Prostate gland (tissue), 2 donors: ENCODE results near the gene VRK3. TPM values are rescaled to one million over a fixed set of nuclear protein-coding genes. Genes with fewer than 3 reads are reported as not detected.

ENCODE experiments used
- DNase-seq: peaks from one replicate; pipeline ENCODE4 v3.0.0-alpha.2; 2019; ENCODE audit warnings: low spot score
- H3K27ac ChIP-seq, 2 donors: fragments of 200-600 bp; sonication (generic); 2 replicates each; pipeline ENCODE4 v1.5.1; 2017 to 2019
- H3K27me3 ChIP-seq: fragments of 200-600 bp; sonication (generic); replicated peaks from 2 replicates; pipeline ENCODE4 v1.5.1; 2019; ENCODE audit not compliant: insufficient read depth
- H3K36me3 ChIP-seq, 2 donors: fragments of 200-600 bp; sonication (generic); 1 replicate in 1 of 2; 2 replicates in 1 of 2; pipeline versions ENCODE4 v1.5.1 to v1.8.1; 2017 to 2019
- H3K4me1 ChIP-seq: fragments of 200-600 bp; sonication (generic); replicated peaks from 2 replicates; pipeline ENCODE4 v1.5.1; 2019
- H3K4me3 ChIP-seq, 2 donors: fragments of 200-600 bp; sonication (generic); 2 replicates each; pipeline ENCODE4 v1.5.1; 2017 to 2019
- H3K9me3 ChIP-seq: fragments of 200-600 bp; sonication (generic); 2 replicates; pipeline ENCODE4 v1.5.1; 2017
- POLR2A ChIP-seq: fragments of 450-650 bp; IDR thresholded peaks from one replicate; pipeline ENCODE4 v1.6.1; 2016; ENCODE audit warnings: antibody characterized with exemption, mild to moderate bottlenecking
- POLR2AphosphoS5 ChIP-seq: sonication (generic); formaldehyde crosslinking; IDR thresholded peaks from one replicate; pipeline ENCODE4 v1.6.1; 2017; ENCODE audit warnings: antibody characterized with exemption
- WGBS: methylation state at CpG from one replicate; pipeline ENCODE4 v1.1.5; 2018; 5-methylcytosine and 5-hydroxymethylcytosine counted together
- intact Hi-C: fragments of 100-400 bp; cut with DNase I; formaldehyde crosslinking; loops from one replicate; pipeline ENCODE4 v1.14.2; 2022
- total RNA-seq, 2 donors: library from RNA; depleted of rRNA; stranded (reverse); fragments of >200 nt; gene quantifications; one replicate each; pipeline ENCODE4 v1.1.0, GENCODE V29; 2016
- TF ChIP-seq, protein P1 (sequence below), 4 experiments: fragments of 200-600 bp in 2 of 4; fragments of 450-650 bp in 2 of 4; sonication (generic) in 2 of 4; IDR thresholded peaks; 1 replicate in 3 of 4; 2 replicates in 1 of 4; pipeline ENCODE4 v1.5.1; 2016 to 2019; ENCODE audit warnings: antibody characterized with exemption in 4 of 4, mild to moderate bottlenecking in 2 of 4, moderate library complexity in 2 of 4

The VRK3 gene
- total RNA-seq, 2 donors from 2014 or later: 47.8 to 76.5 TPM

DNA sequence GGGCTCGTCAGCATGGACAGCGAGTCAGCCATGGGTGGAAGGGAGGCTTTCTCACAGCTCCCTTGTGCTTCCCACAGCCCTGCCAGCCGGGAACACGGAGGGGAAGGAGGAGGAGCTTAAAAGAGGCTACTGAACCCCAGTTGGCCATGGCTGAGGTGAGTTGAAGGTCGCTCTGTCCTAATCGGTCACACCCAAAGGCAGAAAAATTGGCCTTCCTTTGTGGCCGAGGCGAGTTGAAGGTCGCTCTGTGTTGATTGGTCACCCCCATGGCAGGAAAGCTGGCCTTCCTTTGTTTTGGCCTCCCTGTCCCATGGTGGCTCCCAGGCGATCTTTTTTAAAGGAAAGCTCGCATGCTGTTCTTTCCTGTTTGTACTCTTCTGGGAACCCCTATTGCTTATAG is 5.8 kb upstream of the VRK3 start:
- Histone ChIP-seq H3K27ac (no peak overlapping the region), H3K27me3 (no peaks in the 10 kb centered on the region), H3K4me1 (peaks cover 7% of the 10 kb centered on the region), H3K9me3 (no peaks in the 10 kb centered on the region), H3K36me3 (peaks cover 0 to 14% of the 10 kb centered on the region in 2 donors), H3K4me3 (no peak overlapping the region)
- DNase-seq: no peak
- TF ChIP-seq POLR2A: no peak
- TF ChIP-seq POLR2AphosphoS5: no peak
- TF ChIP-seq, protein P1, sequence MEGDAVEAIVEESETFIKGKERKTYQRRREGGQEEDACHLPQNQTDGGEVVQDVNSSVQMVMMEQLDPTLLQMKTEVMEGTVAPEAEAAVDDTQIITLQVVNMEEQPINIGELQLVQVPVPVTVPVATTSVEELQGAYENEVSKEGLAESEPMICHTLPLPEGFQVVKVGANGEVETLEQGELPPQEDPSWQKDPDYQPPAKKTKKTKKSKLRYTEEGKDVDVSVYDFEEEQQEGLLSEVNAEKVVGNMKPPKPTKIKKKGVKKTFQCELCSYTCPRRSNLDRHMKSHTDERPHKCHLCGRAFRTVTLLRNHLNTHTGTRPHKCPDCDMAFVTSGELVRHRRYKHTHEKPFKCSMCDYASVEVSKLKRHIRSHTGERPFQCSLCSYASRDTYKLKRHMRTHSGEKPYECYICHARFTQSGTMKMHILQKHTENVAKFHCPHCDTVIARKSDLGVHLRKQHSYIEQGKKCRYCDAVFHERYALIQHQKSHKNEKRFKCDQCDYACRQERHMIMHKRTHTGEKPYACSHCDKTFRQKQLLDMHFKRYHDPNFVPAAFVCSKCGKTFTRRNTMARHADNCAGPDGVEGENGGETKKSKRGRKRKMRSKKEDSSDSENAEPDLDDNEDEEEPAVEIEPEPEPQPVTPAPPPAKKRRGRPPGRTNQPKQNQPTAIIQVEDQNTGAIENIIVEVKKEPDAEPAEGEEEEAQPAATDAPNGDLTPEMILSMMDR (IDR thresholded peaks at IDR 0.05): no peak
- intact Hi-C loops: loop anchor here (10.0 kb wide), 1 partner anchor 104 kb away; no protein-coding TSS in a partner anchor
- WGBS: 84% methylated on average over 11 of the region's 11 CpGs

DNA sequence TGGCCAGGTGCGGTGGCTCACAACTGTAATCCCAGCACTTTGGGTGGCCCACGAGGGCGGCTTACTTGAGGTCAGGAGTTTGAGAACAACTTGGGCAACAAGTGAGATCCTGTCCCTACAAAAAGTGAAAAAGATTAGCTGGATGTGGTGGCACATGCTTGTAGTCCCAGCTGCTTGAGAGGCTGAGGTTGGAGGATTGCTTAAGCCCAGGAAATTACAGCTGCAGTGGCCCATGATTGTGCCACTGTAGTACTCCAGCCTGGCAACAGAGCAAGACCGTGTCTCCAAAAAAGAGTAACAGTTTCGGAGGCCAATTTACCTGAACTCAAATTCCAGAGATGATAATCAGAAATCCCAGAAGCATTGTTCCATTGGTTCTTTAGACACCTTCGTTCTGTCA is 5.1 kb upstream of the VRK3 start:
- Histone ChIP-seq H3K4me1 (peaks cover 7% of the 10 kb centered on the region), H3K27ac (no peak overlapping the region), H3K9me3 (no peaks in the 10 kb centered on the region), H3K4me3 (no peak overlapping the region), H3K27me3 (no peaks in the 10 kb centered on the region), H3K36me3 (peaks cover 0 to 14% of the 10 kb centered on the region in 2 donors)
- no peak for DNase-seq
- 89% methylated on average over 6 of the region's 6 CpGs for WGBS
- TF ChIP-seq POLR2A (no peak), POLR2AphosphoS5 (no peak)
- TF ChIP-seq, protein P1 (IDR thresholded peaks at IDR 0.05): no peak
- intact Hi-C loops: loop anchor here (10.0 kb wide), 1 partner anchor 105 kb away; no protein-coding TSS in a partner anchor

DNA sequence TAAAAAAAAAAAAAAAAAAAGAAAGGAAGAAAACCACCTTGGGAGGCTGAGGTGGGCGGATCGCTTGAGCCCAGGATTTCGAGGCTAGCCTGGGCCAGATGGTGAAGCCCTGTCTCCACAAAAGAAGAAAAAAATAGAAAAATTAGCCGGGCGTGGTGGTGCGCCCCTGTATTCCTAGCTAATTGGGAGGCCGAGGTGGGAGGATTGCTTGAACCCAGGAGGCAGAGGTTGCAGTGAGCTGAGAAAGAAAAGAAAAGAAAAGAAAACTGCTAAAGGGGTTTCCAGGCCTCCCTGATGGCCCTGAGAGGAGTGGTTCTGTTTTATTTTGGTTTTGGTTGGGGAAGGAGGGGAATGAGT is 1.4 kb upstream of the VRK3 start:
- H3K4me1 ChIP-seq: peaks cover 15% of the 10 kb centered on the region
- intact Hi-C loops: loop anchor here (10.0 kb wide), 2 partner anchors 92 to 348 kb away; partner anchors contain the start of gene NR1H2
- no peaks in the 10 kb centered on the region for H3K9me3 ChIP-seq
- WGBS: 87% methylated on average over 7 of the region's 7 CpGs
- H3K27me3 ChIP-seq: no peaks in the 10 kb centered on the region
- DNase-seq: no peak
- H3K4me3 ChIP-seq: peak overlapping the region in 1 of 2 donors; percentile 91
- peaks cover 0 to 7% of the 10 kb centered on the region in 2 donors for H3K36me3 ChIP-seq
- no peak overlapping the region for H3K27ac ChIP-seq
- TF ChIP-seq, protein P1 (IDR thresholded peaks at IDR 0.05): no peak
- TF ChIP-seq POLR2A (no peak), POLR2AphosphoS5 (no peak)

DNA sequence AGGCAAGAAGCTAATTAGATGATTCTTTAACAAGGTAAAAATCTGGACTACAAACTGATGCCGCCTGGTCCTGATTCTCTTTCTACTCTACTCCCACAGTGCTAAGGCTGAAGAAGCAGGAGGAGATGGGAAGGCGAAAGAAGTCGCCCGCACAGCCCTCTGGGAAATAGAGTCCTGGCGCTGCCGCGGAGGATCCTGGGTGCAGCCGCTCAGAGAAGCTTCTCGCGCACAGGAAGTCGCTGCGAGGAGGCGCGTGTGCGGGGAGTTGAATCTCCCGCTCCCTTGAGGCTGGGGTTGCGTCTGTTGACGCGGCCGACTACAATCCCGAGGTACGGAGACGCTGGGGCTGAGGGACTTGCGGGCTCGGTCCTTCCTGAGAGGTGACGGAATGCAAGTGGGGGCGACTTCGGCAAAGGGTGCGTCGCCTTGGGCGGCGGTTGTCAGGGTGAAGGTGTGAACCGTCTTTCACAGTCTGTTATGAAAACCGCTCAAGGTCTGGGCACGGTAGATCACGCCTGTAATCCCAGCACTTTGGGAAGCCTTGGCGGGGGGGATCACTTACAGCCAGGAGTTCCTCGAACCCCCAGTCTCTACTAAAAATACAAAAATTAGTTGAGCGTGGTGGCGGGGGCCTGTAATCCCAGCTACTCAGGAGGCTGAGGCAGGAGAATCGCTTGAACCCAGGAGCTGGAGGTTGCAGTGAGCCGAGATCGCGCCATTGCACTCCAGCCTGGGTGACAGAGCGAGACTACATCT is 800 bp upstream of the VRK3 start, which contains the start of gene ZNF473:
Gene ZNF473, plus strand, starts transcription at position 212 of the 756 bp plus-strand sequence. CDS start 5,078 bp downstream, outside the sequence.
- Histone ChIP-seq H3K27me3 (no peaks in the 10 kb centered on the region), H3K36me3 (peaks cover 0 to 1% of the 10 kb centered on the region in 2 donors), H3K27ac (peak within 1 kb of the TSS; percentile 88 to 89), H3K9me3 (no peaks in the 10 kb centered on the region), H3K4me1 (peaks cover 15% of the 10 kb centered on the region), H3K4me3 (peak within 1 kb of the TSS; percentile 85 to 91)
- intact Hi-C loops: loop anchor here (10.0 kb wide), 2 partner anchors 91 to 349 kb away; partner anchors contain the start of gene NR1H2
- peak; percentile 92 for TF ChIP-seq POLR2AphosphoS5
- TF ChIP-seq, protein P1 (IDR thresholded peaks at IDR 0.05): no peak
- peak; percentile 34 for TF ChIP-seq POLR2A
- WGBS: 9% methylated on average over 45 of the region's 45 CpGs
- DNase-seq: peak; percentile 95

DNA sequence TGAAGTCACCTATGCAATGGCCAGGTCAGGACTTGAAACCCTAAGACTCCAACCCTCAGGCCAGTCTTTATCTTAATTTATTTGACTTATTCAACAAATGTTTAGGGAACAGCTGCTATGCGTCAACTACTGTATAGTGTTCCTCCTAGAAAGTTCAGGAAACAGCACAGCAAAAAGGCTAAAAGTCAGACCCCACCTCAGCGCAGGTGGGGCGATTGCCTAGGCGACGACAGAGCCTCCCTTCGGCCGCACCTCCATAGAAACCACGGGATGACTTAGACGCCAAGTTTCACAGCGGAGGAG is 502 bp downstream of the VRK3 start:
- under 1% methylated on average over 10 of the region's 10 CpGs for WGBS
- H3K36me3 ChIP-seq: no peaks in the 10 kb centered on the region
- peak overlapping the region; percentile 85 to 91 for H3K4me3 ChIP-seq
- TF ChIP-seq, protein P1 (IDR thresholded peaks at IDR 0.05): no peak
- no peak for TF ChIP-seq POLR2A
- no peak for TF ChIP-seq POLR2AphosphoS5
- H3K9me3 ChIP-seq: no peaks in the 10 kb centered on the region
- DNase-seq: no peak
- peaks cover 15% of the 10 kb centered on the region for H3K4me1 ChIP-seq
- intact Hi-C loops: loop anchor here (10.0 kb wide), 2 partner anchors 90 to 350 kb away; partner anchors contain the start of gene NR1H2
- H3K27me3 ChIP-seq: no peaks in the 10 kb centered on the region
- H3K27ac ChIP-seq: peak overlapping the region; percentile 88 to 89
